ENCODE data around the gene SWT1. TPM values are rescaled to one million over a fixed set of nuclear protein-coding genes. Genes with fewer than 3 reads are reported as not detected.
"Not testable (repeated sequence)": the region's sequence is repeated elsewhere in the genome, so short reads cannot be mapped to it uniquely, and the experiment has no call there.

Gene SWT1
- total and polyA plus RNA-seq, 12 donors, result 1.4 to 7.9 (median 6.0) TPM

DNA sequence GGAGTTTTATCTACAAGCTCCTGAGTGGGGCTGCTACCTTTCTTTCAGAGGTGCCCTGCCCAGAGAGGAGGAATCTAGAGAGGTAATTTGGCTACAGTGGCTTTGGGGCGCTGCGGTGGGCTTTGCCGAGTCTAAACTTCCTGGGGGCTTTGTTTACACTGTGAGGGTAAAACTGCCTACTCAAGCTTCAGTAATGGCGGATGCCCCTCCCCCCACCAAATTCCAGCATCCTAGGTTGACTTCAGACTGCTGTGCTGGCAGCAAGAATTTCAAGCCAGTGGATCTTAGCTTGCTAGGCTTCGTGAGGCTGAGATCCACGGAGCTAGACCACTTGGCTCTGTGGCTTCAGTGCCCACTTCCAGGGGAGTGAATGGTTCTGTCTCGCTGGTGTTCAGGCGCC lies 43.9 kb downstream of the SWT1 start:
- H3K9me3 ChIP-seq, result peaks cover 0 to 16% (median 0%) of the 10 kb centered on the region in 11 donors
- no peaks in the 10 kb centered on the region for H3K27me3 ChIP-seq
- WGBS, 2 donors, result 95% methylated on average over 8 of the region's 8 CpGs
- H3K36me3 ChIP-seq, result peaks cover 0 to 76% (median 0%) of the 10 kb centered on the region in 9 donors
- TF ChIP-seq, protein P1, sequence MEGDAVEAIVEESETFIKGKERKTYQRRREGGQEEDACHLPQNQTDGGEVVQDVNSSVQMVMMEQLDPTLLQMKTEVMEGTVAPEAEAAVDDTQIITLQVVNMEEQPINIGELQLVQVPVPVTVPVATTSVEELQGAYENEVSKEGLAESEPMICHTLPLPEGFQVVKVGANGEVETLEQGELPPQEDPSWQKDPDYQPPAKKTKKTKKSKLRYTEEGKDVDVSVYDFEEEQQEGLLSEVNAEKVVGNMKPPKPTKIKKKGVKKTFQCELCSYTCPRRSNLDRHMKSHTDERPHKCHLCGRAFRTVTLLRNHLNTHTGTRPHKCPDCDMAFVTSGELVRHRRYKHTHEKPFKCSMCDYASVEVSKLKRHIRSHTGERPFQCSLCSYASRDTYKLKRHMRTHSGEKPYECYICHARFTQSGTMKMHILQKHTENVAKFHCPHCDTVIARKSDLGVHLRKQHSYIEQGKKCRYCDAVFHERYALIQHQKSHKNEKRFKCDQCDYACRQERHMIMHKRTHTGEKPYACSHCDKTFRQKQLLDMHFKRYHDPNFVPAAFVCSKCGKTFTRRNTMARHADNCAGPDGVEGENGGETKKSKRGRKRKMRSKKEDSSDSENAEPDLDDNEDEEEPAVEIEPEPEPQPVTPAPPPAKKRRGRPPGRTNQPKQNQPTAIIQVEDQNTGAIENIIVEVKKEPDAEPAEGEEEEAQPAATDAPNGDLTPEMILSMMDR (IDR thresholded peaks at IDR 0.05), result no peak
- intact Hi-C loops (cut with DNase I), result no loop called here
- no peak overlapping the region for H3K4me3 ChIP-seq
- DNase-seq, result no peak
- ATAC-seq, result no peak
- no peaks in the 10 kb centered on the region for H3K4me1 ChIP-seq
- no peak overlapping the region for H3K27ac ChIP-seq

DNA sequence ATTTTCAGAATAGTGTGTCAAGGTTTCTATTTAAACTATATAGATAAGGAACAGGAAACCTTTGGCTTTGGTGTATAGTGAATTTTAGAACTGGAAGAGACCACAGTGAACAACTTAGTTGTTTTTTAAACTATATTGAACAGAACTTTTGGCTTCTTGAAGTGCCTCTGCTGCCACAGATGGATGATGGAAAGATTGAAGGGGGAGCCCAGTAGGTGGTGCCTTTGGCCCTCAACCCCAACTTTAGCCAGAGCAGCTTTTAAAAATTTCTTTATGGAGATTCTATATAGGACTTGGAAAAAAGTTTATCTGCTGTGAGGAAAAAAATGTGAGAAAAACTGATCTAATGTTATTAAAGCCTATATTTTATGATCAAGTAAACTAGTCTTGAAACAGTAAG lies 50.2 kb downstream of the SWT1 start:
- ATAC-seq, result no peak
- no peak for DNase-seq
- Histone ChIP-seq H3K27ac (no peak overlapping the region), H3K27me3 (no peaks in the 10 kb centered on the region), H3K36me3 (peaks cover 0 to 91% (median 8%) of the 10 kb centered on the region in 9 donors), H3K4me3 (no peak overlapping the region), H3K4me1 (no peaks in the 10 kb centered on the region), H3K9me3 (peaks cover 0 to 26% (median 0%) of the 10 kb centered on the region in 11 donors)
- TF ChIP-seq, protein P1 (IDR thresholded peaks at IDR 0.05), result no peak
- intact Hi-C loops (cut with DNase I), result no loop called here

DNA sequence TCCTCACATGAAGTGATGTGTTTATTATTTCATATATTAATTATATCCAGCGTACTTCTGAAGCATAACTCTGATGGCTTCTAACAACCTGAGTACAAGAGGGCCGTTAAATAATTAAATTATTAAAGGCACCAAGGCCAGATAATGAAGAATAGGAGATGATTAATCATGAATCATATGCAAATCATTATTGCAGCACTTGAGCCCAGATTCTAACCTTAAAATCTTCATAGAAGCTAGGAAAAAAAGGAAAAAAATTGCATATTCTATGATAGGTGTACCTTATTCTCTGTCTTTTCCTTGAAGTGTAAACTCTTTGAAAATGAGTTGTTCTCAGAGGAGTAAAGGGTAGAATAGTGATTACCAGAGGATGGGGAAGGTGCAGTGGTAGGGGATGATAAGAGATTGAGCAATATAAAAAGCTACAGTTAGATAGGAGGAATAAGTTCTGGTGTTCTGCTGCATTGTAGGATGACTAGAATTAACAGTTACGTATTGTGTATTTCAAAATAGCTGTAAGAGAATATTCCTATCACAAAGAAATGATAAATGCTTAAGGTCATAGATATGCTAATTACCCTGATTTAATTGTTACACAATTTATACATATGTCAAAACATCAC lies 51.1 kb downstream of the SWT1 start:
- Histone ChIP-seq H3K27me3 (no peaks in the 10 kb centered on the region), H3K4me1 (no peaks in the 10 kb centered on the region), H3K27ac (no peak overlapping the region), H3K36me3 (peaks cover 0 to 82% (median 8%) of the 10 kb centered on the region in 9 donors), H3K4me3 (no peak overlapping the region), H3K9me3 (peaks cover 0 to 26% (median 0%) of the 10 kb centered on the region in 11 donors)
- ATAC-seq (no peak), DNase-seq (no peak)
- 91 to 98% methylated on average over 3 of the region's 3 CpGs for WGBS, 2 donors
- TF ChIP-seq, protein P1 (IDR thresholded peaks at IDR 0.05), result no peak
- intact Hi-C loops (cut with DNase I), result no loop called here

DNA sequence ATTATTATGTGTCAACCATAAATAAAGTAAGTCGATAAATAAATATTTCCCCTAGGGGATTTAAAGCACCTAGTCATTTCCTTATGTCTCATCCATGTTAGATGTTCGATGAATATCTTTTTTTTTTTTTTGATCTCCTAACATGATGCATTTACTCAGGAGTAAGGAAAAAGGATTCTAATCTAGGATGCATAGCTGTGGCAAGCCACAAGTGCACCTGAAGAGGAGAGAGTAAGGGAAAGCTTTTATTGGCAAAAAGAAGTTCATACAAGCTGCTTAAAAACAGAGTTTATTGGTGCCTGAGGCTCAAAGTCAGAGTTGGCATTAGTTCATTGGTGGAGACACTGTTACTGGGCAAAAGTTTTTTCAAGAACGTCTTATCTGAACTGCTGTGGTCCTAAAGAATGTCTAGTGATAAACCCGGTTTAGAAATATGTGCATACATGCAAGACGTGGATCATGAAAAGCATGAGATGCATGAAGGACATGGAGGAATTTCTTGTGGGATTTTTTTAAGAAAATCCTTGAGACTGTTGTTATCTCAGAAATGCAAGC lies 51.7 kb downstream of the SWT1 start:
- Histone ChIP-seq H3K4me3 (no peak overlapping the region), H3K27me3 (no peaks in the 10 kb centered on the region), H3K4me1 (no peaks in the 10 kb centered on the region), H3K36me3 (peaks cover 0 to 76% (median 8%) of the 10 kb centered on the region in 9 donors), H3K9me3 (peaks cover 0 to 26% (median 0%) of the 10 kb centered on the region in 11 donors), H3K27ac (no peak overlapping the region)
- ATAC-seq (no peak), DNase-seq (no peak)
- TF ChIP-seq, protein P1 (IDR thresholded peaks at IDR 0.05), result no peak
- 68% methylated on average over 5 of the region's 5 CpGs for WGBS, 2 donors
- intact Hi-C loops (cut with DNase I), result no loop called here

DNA sequence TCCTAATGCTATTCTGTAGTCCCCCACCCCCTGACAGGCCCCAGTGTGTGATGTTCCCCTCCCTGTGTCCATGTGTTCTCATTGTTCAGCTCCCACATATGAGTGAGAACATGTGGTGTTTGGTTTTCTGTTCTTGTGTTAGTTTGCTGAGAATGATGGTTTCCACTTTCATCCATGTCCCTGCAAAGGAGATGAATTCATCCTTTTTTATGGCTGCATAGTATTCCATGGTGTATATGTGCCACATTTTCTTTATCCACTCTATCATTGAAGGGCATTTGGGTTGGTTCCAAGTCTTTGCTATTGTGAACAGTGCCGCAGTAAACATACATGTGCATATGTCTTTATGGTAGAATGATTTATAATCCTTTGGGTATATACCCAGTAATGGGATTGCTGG lies 52.4 kb downstream of the SWT1 start:
- WGBS, 2 donors, result 100% methylated on average over 1 of the region's 1 CpG
- intact Hi-C loops (cut with DNase I); H3K4me3 ChIP-seq; H3K4me1 ChIP-seq; H3K27ac ChIP-seq; ATAC-seq; H3K27me3 ChIP-seq; DNase-seq: not testable (repeated sequence)
- Histone ChIP-seq H3K9me3 (peaks cover 0 to 26% (median 0%) of the 10 kb centered on the region in 11 donors), H3K36me3 (peaks cover 0 to 74% (median 8%) of the 10 kb centered on the region in 9 donors)
